Measurements from ENCODE around the gene FITM2.

GRCh38 chr20:44284032-44284431 is 27.0 kb downstream of the FITM2 start:
- no peak for TF ChIP-seq POLR2A (IDR thresholded peaks at IDR 0.05)
- TF ChIP-seq CTCF (IDR thresholded peaks at IDR 0.05), result no peak

Measured in thyroid gland (tissue), 4 donors.